Lower lobe of right lung (tissue), 2 donors: ENCODE data around the gene GMFB. TPM values are rescaled to one million over a fixed set of nuclear protein-coding genes. Genes with fewer than 3 reads are reported as not detected.
"Not testable (repeated sequence)": the region's sequence is repeated elsewhere in the genome, so short reads cannot be mapped to it uniquely, and the experiment has no call there.

Experiments
- ATAC-seq, 2 donors: fragments of 200-7000 bp; cut with Tn5 transposase; one replicate each; pipeline ENCODE4 v1.9.1; 2020 to 2022; ENCODE audit warnings: mild to moderate bottlenecking in 2 of 2, moderate library complexity in 2 of 2
- DNase-seq: peaks from one replicate; pipeline ENCODE4 v3.0.0-alpha.2; 2020
- H3K27ac ChIP-seq: fragments of 200-600 bp; one replicate; pipeline ENCODE4 v1.8.0; 2022
- H3K27me3 ChIP-seq: fragments of 200-600 bp; one replicate; pipeline ENCODE4 v1.8.0; 2022; ENCODE audit warnings: low read depth
- H3K36me3 ChIP-seq: fragments of 200-600 bp; one replicate; pipeline ENCODE4 v1.8.0; 2022; ENCODE audit warnings: mild to moderate bottlenecking
- H3K4me1 ChIP-seq: fragments of 200-600 bp; one replicate; pipeline ENCODE4 v1.8.0; 2022
- H3K4me3 ChIP-seq: fragments of 200-600 bp; one replicate; pipeline ENCODE4 v1.8.0; 2022; ENCODE audit warnings: mild to moderate bottlenecking
- H3K9me3 ChIP-seq: fragments of 200-600 bp; one replicate; pipeline ENCODE4 v1.8.0; 2022
- intact Hi-C: fragments of 100-400 bp; cut with DNase I; formaldehyde crosslinking; loops from one replicate; pipeline ENCODE4 v1.11.0; 2022
- total RNA-seq: library from RNA; stranded (reverse); fragmentation: NEBNext Ultra II Directional; extraction: Animal tissue kit (Norgen Biotek cat#: 25700); gene quantifications from one replicate; pipeline ENCODE4 v1.2.1, GENCODE V29; 2021
- TF ChIP-seq, protein P1 (sequence below): fragments of 200-600 bp; IDR thresholded peaks from one replicate; pipeline ENCODE4 v1.8.0; 2022; ENCODE audit warnings: antibody characterized with exemption, mild to moderate bottlenecking
- donor health status: DM: no; HTN: yes; CAD: no; lungs with severe emphysema.

GMFB gene
- total RNA-seq, 1 donor from 2014 or later = 41.4 TPM

DNA sequence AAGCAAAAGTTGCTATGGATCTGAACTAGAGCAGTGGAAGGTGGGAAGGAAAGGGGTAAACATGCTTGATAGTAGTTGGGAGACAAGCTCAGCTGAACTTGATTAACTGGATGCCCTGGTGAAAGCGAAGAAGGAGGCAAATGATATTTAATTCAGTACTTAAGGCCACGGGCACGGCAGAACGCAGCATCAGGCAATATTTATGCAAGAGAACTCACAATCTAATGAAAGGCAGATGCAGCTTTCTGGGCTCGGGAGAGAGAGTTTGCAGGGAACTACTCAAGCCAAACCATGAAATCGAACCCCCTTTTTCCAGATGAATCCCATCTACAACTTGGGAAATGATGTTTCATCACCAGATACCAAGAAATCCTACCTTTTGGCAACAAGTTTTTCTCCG lies 44.1 kb downstream of the GMFB start:
- Histone ChIP-seq H3K36me3 (no peaks in the 10 kb centered on the region), H3K9me3 (no peaks in the 10 kb centered on the region), H3K27ac (no peak overlapping the region), H3K4me3 (no peak overlapping the region), H3K27me3 (no peaks in the 10 kb centered on the region), H3K4me1 (peaks cover 14% of the 10 kb centered on the region)
- DNase-seq = no peak
- TF ChIP-seq, protein P1, sequence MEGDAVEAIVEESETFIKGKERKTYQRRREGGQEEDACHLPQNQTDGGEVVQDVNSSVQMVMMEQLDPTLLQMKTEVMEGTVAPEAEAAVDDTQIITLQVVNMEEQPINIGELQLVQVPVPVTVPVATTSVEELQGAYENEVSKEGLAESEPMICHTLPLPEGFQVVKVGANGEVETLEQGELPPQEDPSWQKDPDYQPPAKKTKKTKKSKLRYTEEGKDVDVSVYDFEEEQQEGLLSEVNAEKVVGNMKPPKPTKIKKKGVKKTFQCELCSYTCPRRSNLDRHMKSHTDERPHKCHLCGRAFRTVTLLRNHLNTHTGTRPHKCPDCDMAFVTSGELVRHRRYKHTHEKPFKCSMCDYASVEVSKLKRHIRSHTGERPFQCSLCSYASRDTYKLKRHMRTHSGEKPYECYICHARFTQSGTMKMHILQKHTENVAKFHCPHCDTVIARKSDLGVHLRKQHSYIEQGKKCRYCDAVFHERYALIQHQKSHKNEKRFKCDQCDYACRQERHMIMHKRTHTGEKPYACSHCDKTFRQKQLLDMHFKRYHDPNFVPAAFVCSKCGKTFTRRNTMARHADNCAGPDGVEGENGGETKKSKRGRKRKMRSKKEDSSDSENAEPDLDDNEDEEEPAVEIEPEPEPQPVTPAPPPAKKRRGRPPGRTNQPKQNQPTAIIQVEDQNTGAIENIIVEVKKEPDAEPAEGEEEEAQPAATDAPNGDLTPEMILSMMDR = no peak
- ATAC-seq = no peak
- intact Hi-C loops = no loop called here

DNA sequence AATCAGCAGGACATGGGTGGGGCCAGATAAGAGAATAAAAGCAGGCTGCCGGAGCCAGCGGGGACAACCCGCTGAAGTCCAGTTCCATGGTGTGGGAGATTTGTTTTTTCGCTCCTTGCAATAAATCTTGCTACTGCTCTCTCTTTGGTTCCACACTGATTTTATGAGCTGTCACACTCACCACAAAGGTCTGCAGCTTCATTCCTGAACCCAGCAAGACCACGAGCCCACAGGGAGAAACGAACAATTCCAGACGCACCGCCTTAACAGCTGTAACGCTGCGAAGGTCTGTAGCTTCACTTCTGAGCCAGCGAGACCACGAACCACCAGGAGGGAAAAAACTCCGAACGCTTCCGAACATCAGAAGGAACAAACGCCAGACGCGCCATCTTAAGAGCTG lies 44.8 kb downstream of the GMFB start:
- no peak for DNase-seq
- peaks cover 21% of the 10 kb centered on the region for H3K4me1 ChIP-seq
- no peaks in the 10 kb centered on the region for H3K36me3 ChIP-seq
- H3K9me3 ChIP-seq = no peaks in the 10 kb centered on the region
- no peak overlapping the region for H3K27ac ChIP-seq
- intact Hi-C loops = no loop called here
- no peak overlapping the region for H3K4me3 ChIP-seq
- H3K27me3 ChIP-seq = no peaks in the 10 kb centered on the region
- TF ChIP-seq, protein P1 = no peak
- no peak for ATAC-seq

DNA sequence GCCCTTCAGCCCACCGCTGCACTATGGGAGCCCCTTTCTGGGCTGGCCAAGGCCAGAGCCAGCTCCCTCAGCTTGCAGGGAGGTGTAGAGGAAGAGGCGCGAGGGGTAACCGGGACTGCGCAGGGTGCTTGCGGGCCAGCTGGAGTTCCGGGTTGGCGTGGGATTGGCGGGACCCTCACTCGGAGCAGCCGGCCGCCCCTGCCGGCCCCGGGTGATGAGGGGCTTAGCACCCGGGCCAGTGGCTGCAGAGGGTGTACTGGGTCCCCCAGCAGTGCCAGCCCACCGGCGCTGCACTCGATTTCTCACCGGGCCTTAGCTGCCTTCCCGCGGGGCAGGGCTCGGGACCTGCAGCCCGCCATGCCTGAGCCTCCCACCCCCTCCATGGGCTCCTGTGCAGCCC lies 45.8 kb downstream of the GMFB start:
- H3K27me3 ChIP-seq, H3K9me3 ChIP-seq, H3K27ac ChIP-seq, H3K4me3 ChIP-seq, intact Hi-C loops, ATAC-seq, H3K36me3 ChIP-seq: not testable (repeated sequence)
- H3K4me1 ChIP-seq = peaks cover 25% of the 10 kb centered on the region
- DNase-seq = peak; percentile 36

DNA sequence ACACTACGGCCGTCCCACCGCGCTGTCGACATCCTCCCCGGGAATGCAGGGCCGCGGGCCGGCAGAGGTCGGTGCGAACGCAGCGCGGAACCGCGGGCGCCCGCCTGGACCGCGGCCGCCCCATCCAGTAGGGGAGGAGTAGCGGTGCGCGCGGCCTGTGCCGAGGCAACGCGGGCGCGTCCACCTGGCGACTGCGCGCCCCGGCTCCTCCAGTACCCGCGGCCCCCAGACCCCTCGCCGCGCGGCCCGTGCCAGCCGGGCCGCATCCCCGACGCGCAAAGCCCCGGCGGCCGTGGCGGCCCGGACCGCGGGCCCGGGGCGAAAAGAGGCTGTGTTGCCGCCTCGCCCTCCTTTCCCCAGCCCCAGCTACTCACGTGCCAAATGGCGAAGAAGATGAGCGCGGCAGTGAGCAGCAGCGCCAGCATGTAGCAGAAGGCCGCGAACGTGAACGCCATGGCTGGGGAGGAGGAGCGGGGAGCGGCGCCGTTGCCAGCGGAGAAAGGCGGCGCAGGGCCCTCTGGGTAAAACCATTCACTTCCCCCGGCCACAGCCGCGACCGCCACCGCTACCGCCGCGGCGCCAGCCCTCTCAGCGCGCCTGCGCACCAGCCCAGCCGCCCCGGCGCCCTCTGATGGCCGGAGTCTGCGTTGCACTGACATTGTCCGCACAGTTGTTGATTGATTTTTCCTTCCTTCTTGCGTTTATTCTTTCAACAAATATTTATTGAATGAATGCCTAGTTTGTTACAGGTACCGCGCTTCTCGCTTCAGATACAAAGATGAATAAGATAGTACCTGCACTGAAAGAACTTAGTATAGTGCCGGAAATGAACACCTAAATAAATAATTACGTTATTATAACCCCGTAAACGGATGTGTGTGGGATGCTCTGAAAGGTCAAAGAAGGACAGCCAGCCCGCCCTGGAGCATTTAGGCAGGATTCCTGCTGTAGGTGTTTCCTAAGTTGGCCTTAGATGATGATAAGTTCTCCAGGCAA lies 47.6 kb downstream of the GMFB start, which contains the start of gene CNIH1:
TSS of gene CNIH1 (minus strand) at position 502 of the 996 bp plus-strand sequence. CDS start at position 455, 47 bp downstream.
- no peaks in the 10 kb centered on the region for H3K27me3 ChIP-seq
- H3K27ac ChIP-seq = peak within 1 kb of the TSS; percentile 89
- DNase-seq (peak; percentile 95), ATAC-seq (peak; percentile 99)
- TF ChIP-seq, protein P1 = peak; percentile 92
- peak within 1 kb of the TSS; percentile 70 for H3K4me3 ChIP-seq
- H3K9me3 ChIP-seq = no peaks in the 10 kb centered on the region
- peaks cover 36% of the 10 kb centered on the region for H3K4me1 ChIP-seq
- H3K36me3 ChIP-seq = no peaks in the 10 kb centered on the region
- intact Hi-C loops = no loop called here

DNA sequence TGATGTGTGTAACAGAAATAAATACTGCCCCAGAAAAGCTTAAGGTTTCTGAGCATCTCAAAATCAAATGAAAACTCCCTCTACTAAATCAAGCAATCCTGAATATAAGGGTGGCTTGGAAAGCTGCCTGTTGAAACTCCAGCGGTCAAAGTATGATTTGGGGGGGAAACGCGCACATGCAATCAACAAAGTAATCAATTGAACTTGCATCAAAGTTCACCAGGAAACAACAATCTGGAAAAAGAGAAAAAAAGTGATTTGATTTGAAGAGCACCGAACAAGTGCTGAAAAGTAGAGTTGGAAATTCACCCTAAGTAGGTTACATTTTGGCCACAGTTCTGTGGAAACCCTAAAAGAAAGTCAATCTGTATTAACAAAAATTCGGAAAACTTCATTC lies 48.3 kb downstream of the GMFB start:
- Histone ChIP-seq H3K27ac (peak overlapping the region; percentile 89), H3K4me3 (peak overlapping the region; percentile 70), H3K36me3 (no peaks in the 10 kb centered on the region), H3K4me1 (peaks cover 43% of the 10 kb centered on the region), H3K27me3 (no peaks in the 10 kb centered on the region), H3K9me3 (no peaks in the 10 kb centered on the region)
- TF ChIP-seq, protein P1 = no peak
- DNase-seq = no peak
- no peak for ATAC-seq
- intact Hi-C loops = no loop called here

DNA sequence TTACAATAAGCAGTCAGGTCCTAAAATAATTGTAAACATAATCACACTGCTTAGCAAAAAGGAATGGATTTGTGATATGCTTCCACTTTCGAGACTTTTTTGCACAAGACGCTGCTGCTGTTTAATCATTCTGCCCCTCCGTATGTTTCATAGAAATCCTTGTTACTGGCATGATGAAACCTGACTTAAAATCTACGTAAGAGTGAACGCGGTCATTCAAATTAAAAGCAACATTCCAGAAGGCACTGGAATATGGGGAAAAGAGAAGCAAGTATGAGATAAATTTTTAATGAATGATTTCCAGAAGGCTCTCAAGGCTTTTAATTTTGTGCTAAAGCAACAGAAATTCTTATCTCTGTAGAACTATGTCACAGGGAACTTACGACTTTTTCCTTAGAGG lies 48.7 kb downstream of the GMFB start:
- H3K36me3 ChIP-seq = no peaks in the 10 kb centered on the region
- ATAC-seq = no peak

More for the DNA sequence above, 48.7 kb downstream of the GMFB start:
- H3K27me3 ChIP-seq = no peaks in the 10 kb centered on the region
- H3K9me3 ChIP-seq = no peaks in the 10 kb centered on the region
- H3K4me1 ChIP-seq = peaks cover 47% of the 10 kb centered on the region
- intact Hi-C loops = no loop called here
- DNase-seq = no peak
- H3K27ac ChIP-seq = peak overlapping the region; percentile 89
- TF ChIP-seq, protein P1 = no peak
- peak overlapping the region; percentile 70 for H3K4me3 ChIP-seq
